ENCODE data around the gene RNF220. TPM values are rescaled to one million over a fixed set of nuclear protein-coding genes. Genes with fewer than 3 reads are reported as not detected.
A peak's percentile ranks its signal among the peaks of the same experiment; 100 is the strongest.

The RNF220 gene
- polyA plus RNA-seq, 1 of the 3 experiments (the other 2 are of a cell fraction): 83.7 TPM

DNA sequence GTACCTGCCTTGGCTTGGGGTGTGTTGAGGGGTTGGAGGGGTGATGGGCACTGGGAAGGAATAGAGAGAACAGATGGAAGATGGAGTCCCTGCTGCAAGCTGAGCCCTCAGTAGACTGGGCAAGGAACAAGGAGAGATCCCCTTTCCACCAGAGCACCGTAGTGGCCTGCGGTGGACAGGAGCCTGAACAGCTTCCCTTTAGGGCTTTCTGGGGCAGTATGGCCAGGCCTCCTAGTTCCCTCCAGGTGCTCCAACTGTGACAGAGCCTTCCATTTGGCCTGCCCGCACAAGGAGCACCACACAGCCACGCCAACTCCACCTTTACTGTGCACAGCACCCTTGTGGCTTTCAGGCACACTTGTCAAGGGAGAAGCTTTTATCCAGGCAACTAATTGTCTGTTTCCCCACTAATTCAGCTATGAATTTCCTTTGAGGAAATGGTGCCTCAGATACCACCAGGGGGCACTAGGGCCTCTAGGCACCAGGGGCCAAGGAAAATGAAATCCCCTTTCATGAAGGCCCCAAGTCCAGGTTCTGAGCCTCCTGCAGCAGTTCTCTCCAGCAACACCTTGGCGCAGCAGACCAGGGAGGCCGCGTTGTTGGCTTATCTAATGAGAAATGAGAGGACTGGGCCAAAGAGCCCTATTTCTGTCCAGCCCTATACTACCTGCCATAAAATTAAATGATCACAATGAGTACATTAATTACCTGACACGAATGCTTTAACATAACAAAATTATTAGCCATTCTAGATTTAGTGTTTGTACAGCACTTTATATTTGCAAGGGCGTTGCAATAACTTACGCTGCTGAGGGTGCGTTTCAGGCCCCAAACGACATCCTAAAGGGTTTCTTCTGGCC lies 26.9 kb upstream of the RNF220 start:
- no peak overlapping the region for H3K4me3 ChIP-seq (ENCODE audit: low read depth in 2 of 2, low read length in 1 of 2)
- no peak overlapping the region for H3K27ac ChIP-seq (ENCODE audit: low read depth in 2 of 2, low read length in 1 of 2)
- no peak overlapping the region for H3K4me2 ChIP-seq
- ChIA-PET POLR2A (no interaction called here), CTCF (interaction anchor here (0.6 to 2.8 kb wide), 14 partner anchors 13 to 1476 kb away, joined by 3 to 21 read pairs (median 4); no protein-coding TSS in a partner anchor)
- DNase-seq: peak; percentile 43
- TF ChIP-seq, protein P1, sequence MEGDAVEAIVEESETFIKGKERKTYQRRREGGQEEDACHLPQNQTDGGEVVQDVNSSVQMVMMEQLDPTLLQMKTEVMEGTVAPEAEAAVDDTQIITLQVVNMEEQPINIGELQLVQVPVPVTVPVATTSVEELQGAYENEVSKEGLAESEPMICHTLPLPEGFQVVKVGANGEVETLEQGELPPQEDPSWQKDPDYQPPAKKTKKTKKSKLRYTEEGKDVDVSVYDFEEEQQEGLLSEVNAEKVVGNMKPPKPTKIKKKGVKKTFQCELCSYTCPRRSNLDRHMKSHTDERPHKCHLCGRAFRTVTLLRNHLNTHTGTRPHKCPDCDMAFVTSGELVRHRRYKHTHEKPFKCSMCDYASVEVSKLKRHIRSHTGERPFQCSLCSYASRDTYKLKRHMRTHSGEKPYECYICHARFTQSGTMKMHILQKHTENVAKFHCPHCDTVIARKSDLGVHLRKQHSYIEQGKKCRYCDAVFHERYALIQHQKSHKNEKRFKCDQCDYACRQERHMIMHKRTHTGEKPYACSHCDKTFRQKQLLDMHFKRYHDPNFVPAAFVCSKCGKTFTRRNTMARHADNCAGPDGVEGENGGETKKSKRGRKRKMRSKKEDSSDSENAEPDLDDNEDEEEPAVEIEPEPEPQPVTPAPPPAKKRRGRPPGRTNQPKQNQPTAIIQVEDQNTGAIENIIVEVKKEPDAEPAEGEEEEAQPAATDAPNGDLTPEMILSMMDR (IDR thresholded peaks at IDR 0.05): peak; percentile 68
- peak; percentile 58 for TF ChIP-seq RAD21 (IDR thresholded peaks at IDR 0.05; ENCODE audit: low read length)
- TF ChIP-seq, protein P2, sequence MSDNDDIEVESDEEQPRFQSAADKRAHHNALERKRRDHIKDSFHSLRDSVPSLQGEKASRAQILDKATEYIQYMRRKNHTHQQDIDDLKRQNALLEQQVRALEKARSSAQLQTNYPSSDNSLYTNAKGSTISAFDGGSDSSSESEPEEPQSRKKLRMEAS (IDR thresholded peaks at IDR 0.05; ENCODE audit: low read depth): no peak
- peak; percentile 61 for TF ChIP-seq SMC3 (IDR thresholded peaks at IDR 0.05; ENCODE audit: low read depth, low read length)
- no peak overlapping the region for H2AFZ ChIP-seq (ENCODE audit: low read depth)
- H3K9me3 ChIP-seq: no peaks in the 10 kb centered on the region
- H3K79me2 ChIP-seq (ENCODE audit: insufficient read depth): no peaks in the 10 kb centered on the region
- H3K27me3 ChIP-seq (ENCODE audit: insufficient read depth): peaks cover 26% of the 10 kb centered on the region
- no peaks in the 10 kb centered on the region for H4K20me1 ChIP-seq (ENCODE audit: insufficient read depth)
- no peaks in the 10 kb centered on the region for H3K36me3 ChIP-seq (replicated peaks in 1 of 2; ENCODE audit: control insufficient read depth in 1 of 2, insufficient read depth in 2 of 2, low read length in 1 of 2)
- 68% methylated on average over 11 of the region's 12 CpGs for WGBS (ENCODE audit: low lambda C conversion rate)
- no peaks in the 10 kb centered on the region for H3K4me1 ChIP-seq (ENCODE audit: control insufficient read depth in 1 of 2, insufficient read depth in 2 of 2, low read depth in 1 of 2, low read length in 1 of 2)
- no peaks in the 10 kb centered on the region for H3K9me2 ChIP-seq
- no peak overlapping the region for H3K9ac ChIP-seq
- H3F3A ChIP-seq (replicated peaks; ENCODE audit: insufficient read depth): no peaks in the 10 kb centered on the region

DNA sequence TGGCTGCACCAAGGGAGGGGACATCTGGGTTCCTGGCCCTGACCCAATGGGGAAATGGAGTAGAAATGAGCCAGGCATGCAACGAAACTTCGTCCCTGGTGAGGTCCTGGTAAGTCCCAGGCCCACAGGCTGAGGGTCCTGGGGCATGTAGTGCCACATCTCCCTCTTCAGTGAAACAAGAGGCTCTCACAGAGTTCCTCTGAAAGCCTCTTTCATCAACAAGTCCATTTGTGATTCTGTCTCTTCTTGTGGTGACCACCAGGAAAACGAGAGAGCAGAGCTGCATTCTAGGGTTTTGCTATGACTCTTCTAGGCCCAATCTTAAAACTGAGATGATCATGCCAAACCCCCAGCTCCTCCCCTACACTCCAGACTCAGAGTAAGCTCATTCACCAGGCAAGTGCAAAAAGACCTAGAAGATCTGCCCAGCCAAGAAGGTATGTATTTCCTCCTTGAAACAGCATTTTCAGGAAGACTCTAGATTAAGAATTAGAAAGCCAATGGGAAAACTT lies 24.3 kb upstream of the RNF220 start:
- Histone ChIP-seq H3K4me3 (ENCODE audit: low read depth in 2 of 2, low read length in 1 of 2) (no peak overlapping the region), H3K4me1 (ENCODE audit: control insufficient read depth in 1 of 2, insufficient read depth in 2 of 2, low read depth in 1 of 2, low read length in 1 of 2) (no peaks in the 10 kb centered on the region), H3K9me2 (no peaks in the 10 kb centered on the region), H3K27me3 (ENCODE audit: insufficient read depth) (peaks cover 33% of the 10 kb centered on the region), H3K36me3 (replicated peaks in 1 of 2; ENCODE audit: control insufficient read depth in 1 of 2, insufficient read depth in 2 of 2, low read length in 1 of 2) (no peaks in the 10 kb centered on the region), H3K79me2 (ENCODE audit: insufficient read depth) (no peaks in the 10 kb centered on the region), H3K27ac (ENCODE audit: low read depth in 2 of 2, low read length in 1 of 2) (no peak overlapping the region), H3K9me3 (no peaks in the 10 kb centered on the region), H4K20me1 (ENCODE audit: insufficient read depth) (no peaks in the 10 kb centered on the region), H3K9ac (no peak overlapping the region), H3F3A (replicated peaks; ENCODE audit: insufficient read depth) (no peaks in the 10 kb centered on the region), H2AFZ (ENCODE audit: low read depth) (no peak overlapping the region), H3K4me2 (no peak overlapping the region)
- CTCF ChIA-PET: interaction anchor here (1.1 to 1.9 kb wide), 3 partner anchors 87 to 215 kb away, joined by 4 to 5 read pairs (median 5); no protein-coding TSS in a partner anchor
- POLR2A ChIA-PET: no interaction called here
- DNase-seq: no peak
- TF ChIP-seq MXI1 (IDR thresholded peaks at IDR 0.05; ENCODE audit: low read depth, low read length): no peak
- TF ChIP-seq EP300 (IDR thresholded peaks at IDR 0.05; ENCODE audit: borderline replicate concordance in 1 of 2, low read depth in 1 of 2, low read length in 1 of 2): no peak
- TF ChIP-seq NRF1 (IDR thresholded peaks at IDR 0.05; ENCODE audit: low read depth, low read length): no peak
- TF ChIP-seq MEF2A (IDR thresholded peaks at IDR 0.05; ENCODE audit: borderline replicate concordance, low read depth): no peak
- TF ChIP-seq, protein P3, sequence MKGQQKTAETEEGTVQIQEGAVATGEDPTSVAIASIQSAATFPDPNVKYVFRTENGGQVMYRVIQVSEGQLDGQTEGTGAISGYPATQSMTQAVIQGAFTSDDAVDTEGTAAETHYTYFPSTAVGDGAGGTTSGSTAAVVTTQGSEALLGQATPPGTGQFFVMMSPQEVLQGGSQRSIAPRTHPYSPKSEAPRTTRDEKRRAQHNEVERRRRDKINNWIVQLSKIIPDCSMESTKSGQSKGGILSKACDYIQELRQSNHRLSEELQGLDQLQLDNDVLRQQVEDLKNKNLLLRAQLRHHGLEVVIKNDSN (IDR thresholded peaks at IDR 0.05; ENCODE audit: borderline replicate concordance, low read depth): no peak
- no peak for TF ChIP-seq SMC3 (IDR thresholded peaks at IDR 0.05; ENCODE audit: low read depth, low read length)
- TF ChIP-seq JUND (IDR thresholded peaks at IDR 0.05): no peak
- TF ChIP-seq TAF1 (IDR thresholded peaks at IDR 0.05; ENCODE audit: borderline replicate concordance, low read depth, low read length): no peak
- 10% methylated on average over 1 of the region's 3 CpGs for WGBS (ENCODE audit: low lambda C conversion rate)

Data from SK-N-SH (cell line).